ENCODE data around the gene OTUD5. TPM values are rescaled to one million over a fixed set of nuclear protein-coding genes. Genes with fewer than 3 reads are reported as not detected.

OTUD5 gene
- total RNA-seq, 1 experiment from 2014 or later: 52.6 TPM

DNA sequence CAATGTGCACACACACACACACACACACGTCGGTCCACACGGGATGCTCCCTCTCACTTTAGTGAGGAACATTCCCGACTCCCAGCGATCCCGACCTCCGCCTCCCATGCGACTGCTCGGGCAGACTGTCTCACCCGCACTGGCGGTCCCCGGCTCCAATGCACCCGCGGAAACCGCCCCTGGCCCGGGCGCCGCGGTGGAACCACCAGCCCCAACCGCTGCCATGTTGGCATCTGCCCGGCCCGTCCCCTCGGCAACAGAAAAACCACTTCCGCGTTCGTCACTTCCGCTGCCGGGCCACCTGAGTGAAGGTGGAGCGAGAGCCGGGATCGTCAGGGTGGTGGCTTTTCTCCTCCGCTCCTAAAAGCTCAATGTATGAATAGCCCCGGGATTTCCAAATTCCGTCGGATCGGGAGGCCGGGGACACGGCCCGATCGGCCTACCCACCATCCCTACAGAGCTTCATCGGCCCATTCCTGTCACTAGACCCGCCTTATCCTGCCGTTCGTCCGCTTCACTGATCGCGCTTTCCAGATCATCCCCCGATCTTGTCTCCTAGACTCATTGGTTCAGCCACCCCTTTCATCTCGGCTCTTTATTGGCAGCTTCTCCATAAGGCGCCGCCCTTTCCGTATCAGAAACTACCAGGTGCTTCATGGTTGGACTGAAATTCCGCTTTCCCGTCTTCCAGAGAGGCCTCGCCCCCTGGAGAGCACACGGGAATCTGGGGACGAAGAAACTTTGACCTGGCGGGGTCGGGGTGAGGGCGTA, 45.8 kb downstream of the OTUD5 start, which contains the start of gene SLC35A2 (continued):
- TF ChIP-seq ZSCAN18 (CRISPR knock-in tag; IDR thresholded peaks at IDR 0.05) (no peak), ZNF317 (CRISPR knock-in tag; IDR thresholded peaks at IDR 0.05; ENCODE audit: borderline replicate concordance, low read depth) (no peak), SMAD4 (CRISPR knock-in tag; IDR thresholded peaks at IDR 0.05) (no peak), NR1H2 (CRISPR knock-in tag; IDR thresholded peaks at IDR 0.05) (no peak), CBFB (CRISPR knock-in tag; IDR thresholded peaks at IDR 0.05; ENCODE audit: low read depth) (no peak), MXD4 (CRISPR knock-in tag; IDR thresholded peaks at IDR 0.05; ENCODE audit: borderline replicate concordance) (no peak), TEAD4 (CRISPR knock-in tag; IDR thresholded peaks at IDR 0.05) (no peak), IRF1 (CRISPR knock-in tag; IDR thresholded peaks at IDR 0.05) (no peak), MYBL2 (CRISPR knock-in tag; IDR thresholded peaks at IDR 0.05) (0 out of 2 replicates have a peak, but pooled peaks have one; percentile 48), CREM (CRISPR knock-in tag; IDR thresholded peaks at IDR 0.05) (peak; percentile 87), MLX (CRISPR knock-in tag; IDR thresholded peaks at IDR 0.05) (no peak), JUN (CRISPR knock-in tag; IDR thresholded peaks at IDR 0.05) (no peak; the same call in 1 of the 2 replicates), CREB1 (CRISPR knock-in tag; IDR thresholded peaks at IDR 0.05) (0 out of 2 replicates have a peak, but pooled peaks have one; percentile 13), ZBTB21 (CRISPR knock-in tag; IDR thresholded peaks at IDR 0.05; ENCODE audit: borderline replicate concordance) (no peak), ZNF425 (CRISPR knock-in tag; conservative IDR thresholded peaks at IDR 0.05) (peak; percentile 54; the same call in 1 of the 2 replicates)
- TF ChIP-seq, protein P1, sequence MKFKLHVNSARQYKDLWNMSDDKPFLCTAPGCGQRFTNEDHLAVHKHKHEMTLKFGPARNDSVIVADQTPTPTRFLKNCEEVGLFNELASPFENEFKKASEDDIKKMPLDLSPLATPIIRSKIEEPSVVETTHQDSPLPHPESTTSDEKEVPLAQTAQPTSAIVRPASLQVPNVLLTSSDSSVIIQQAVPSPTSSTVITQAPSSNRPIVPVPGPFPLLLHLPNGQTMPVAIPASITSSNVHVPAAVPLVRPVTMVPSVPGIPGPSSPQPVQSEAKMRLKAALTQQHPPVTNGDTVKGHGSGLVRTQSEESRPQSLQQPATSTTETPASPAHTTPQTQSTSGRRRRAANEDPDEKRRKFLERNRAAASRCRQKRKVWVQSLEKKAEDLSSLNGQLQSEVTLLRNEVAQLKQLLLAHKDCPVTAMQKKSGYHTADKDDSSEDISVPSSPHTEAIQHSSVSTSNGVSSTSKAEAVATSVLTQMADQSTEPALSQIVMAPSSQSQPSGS (CRISPR knock-in tag; IDR thresholded peaks at IDR 0.05; ENCODE audit: borderline replicate concordance, low read depth): no peak
- TF ChIP-seq, protein P2, sequence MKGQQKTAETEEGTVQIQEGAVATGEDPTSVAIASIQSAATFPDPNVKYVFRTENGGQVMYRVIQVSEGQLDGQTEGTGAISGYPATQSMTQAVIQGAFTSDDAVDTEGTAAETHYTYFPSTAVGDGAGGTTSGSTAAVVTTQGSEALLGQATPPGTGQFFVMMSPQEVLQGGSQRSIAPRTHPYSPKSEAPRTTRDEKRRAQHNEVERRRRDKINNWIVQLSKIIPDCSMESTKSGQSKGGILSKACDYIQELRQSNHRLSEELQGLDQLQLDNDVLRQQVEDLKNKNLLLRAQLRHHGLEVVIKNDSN (CRISPR knock-in tag; IDR thresholded peaks at IDR 0.05): no peak
- TF ChIP-seq, protein P3, sequence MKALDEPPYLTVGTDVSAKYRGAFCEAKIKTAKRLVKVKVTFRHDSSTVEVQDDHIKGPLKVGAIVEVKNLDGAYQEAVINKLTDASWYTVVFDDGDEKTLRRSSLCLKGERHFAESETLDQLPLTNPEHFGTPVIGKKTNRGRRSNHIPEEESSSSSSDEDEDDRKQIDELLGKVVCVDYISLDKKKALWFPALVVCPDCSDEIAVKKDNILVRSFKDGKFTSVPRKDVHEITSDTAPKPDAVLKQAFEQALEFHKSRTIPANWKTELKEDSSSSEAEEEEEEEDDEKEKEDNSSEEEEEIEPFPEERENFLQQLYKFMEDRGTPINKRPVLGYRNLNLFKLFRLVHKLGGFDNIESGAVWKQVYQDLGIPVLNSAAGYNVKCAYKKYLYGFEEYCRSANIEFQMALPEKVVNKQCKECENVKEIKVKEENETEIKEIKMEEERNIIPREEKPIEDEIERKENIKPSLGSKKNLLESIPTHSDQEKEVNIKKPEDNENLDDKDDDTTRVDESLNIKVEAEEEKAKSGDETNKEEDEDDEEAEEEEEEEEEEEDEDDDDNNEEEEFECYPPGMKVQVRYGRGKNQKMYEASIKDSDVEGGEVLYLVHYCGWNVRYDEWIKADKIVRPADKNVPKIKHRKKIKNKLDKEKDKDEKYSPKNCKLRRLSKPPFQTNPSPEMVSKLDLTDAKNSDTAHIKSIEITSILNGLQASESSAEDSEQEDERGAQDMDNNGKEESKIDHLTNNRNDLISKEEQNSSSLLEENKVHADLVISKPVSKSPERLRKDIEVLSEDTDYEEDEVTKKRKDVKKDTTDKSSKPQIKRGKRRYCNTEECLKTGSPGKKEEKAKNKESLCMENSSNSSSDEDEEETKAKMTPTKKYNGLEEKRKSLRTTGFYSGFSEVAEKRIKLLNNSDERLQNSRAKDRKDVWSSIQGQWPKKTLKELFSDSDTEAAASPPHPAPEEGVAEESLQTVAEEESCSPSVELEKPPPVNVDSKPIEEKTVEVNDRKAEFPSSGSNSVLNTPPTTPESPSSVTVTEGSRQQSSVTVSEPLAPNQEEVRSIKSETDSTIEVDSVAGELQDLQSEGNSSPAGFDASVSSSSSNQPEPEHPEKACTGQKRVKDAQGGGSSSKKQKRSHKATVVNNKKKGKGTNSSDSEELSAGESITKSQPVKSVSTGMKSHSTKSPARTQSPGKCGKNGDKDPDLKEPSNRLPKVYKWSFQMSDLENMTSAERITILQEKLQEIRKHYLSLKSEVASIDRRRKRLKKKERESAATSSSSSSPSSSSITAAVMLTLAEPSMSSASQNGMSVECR (CRISPR knock-in tag; IDR thresholded peaks at IDR 0.05; ENCODE audit: borderline replicate concordance): 0 out of 2 replicates have a peak, but pooled peaks have one; percentile 23
- TF ChIP-seq, protein P4, sequence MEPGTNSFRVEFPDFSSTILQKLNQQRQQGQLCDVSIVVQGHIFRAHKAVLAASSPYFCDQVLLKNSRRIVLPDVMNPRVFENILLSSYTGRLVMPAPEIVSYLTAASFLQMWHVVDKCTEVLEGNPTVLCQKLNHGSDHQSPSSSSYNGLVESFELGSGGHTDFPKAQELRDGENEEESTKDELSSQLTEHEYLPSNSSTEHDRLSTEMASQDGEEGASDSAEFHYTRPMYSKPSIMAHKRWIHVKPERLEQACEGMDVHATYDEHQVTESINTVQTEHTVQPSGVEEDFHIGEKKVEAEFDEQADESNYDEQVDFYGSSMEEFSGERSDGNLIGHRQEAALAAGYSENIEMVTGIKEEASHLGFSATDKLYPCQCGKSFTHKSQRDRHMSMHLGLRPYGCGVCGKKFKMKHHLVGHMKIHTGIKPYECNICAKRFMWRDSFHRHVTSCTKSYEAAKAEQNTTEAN (CRISPR knock-in tag; IDR thresholded peaks at IDR 0.05): no peak
- TF ChIP-seq, protein P5, sequence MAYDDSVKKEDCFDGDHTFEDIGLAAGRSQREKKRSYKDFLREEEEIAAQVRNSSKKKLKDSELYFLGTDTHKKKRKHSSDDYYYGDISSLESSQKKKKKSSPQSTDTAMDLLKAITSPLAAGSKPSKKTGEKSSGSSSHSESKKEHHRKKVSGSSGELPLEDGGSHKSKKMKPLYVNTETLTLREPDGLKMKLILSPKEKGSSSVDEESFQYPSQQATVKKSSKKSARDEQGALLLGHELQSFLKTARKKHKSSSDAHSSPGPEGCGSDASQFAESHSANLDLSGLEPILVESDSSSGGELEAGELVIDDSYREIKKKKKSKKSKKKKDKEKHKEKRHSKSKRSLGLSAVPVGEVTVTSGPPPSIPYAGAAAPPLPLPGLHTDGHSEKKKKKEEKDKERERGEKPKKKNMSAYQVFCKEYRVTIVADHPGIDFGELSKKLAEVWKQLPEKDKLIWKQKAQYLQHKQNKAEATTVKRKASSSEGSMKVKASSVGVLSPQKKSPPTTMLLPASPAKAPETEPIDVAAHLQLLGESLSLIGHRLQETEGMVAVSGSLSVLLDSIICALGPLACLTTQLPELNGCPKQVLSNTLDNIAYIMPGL (CRISPR knock-in tag; IDR thresholded peaks at IDR 0.05): no peak
